Smooth muscle cell (in vitro differentiated cells): ENCODE measurements around the gene EIF4ENIF1. TPM values are rescaled to one million over a fixed set of nuclear protein-coding genes. Genes with fewer than 3 reads are reported as not detected.

ENCODE experiments used
- DNase-seq: peaks from one replicate; lab custom pipeline; 2025; ENCODE audit not compliant: unreplicated experiment; lab: John Stamatoyannopoulos, UW
- H2AFZ ChIP-seq: fragments of 200-600 bp; sonication (generic); 2 replicates; pipeline ENCODE4 v1.6.0; 2016; ENCODE audit warnings: antibody characterized with exemption, low read depth, mild to moderate bottlenecking
- H3F3A ChIP-seq: fragments of 200-600 bp; sonication (generic); 2 replicates; pipeline ENCODE4 v1.6.0; 2017; ENCODE audit warnings: antibody characterized with exemption, low read depth
- H3K27ac ChIP-seq: fragments of 200-600 bp; sonication (generic); 2 replicates; pipeline ENCODE4 v1.5.1; 2016; ENCODE audit warnings: low read depth, mild to moderate bottlenecking
- H3K27me3 ChIP-seq: fragments of 200-600 bp; sonication (generic); 2 replicates; pipeline ENCODE4 v1.6.1; 2016; ENCODE audit warnings: low read depth, mild to moderate bottlenecking
- H3K36me3 ChIP-seq: fragments of 200-600 bp; sonication (generic); 2 replicates; pipeline ENCODE4 v1.5.1; 2016; ENCODE audit warnings: low read depth
- H3K4me1 ChIP-seq: fragments of 200-600 bp; sonication (generic); 2 replicates; pipeline ENCODE4 v1.5.1; 2016; ENCODE audit warnings: low read depth
- H3K4me2 ChIP-seq: fragments of 200-600 bp; sonication (generic); 2 replicates; pipeline ENCODE4 v1.6.0; 2016; ENCODE audit warnings: mild to moderate bottlenecking
- H3K4me3 ChIP-seq: fragments of 200-600 bp; sonication (generic); 2 replicates; pipeline ENCODE4 v1.5.1; 2016; ENCODE audit warnings: mild to moderate bottlenecking
- H3K79me2 ChIP-seq: fragments of 200-600 bp; sonication (generic); 2 replicates; pipeline ENCODE4 v1.6.0; 2016; ENCODE audit warnings: low read depth, mild to moderate bottlenecking
- H3K9ac ChIP-seq: fragments of 200-600 bp; sonication (generic); 2 replicates; pipeline ENCODE4 v1.6.0; 2016; ENCODE audit warnings: low read depth
- H3K9me3 ChIP-seq: fragments of 200-600 bp; sonication (generic); replicated peaks from 2 replicates; pipeline ENCODE4 v1.5.1; 2016; ENCODE audit warnings: low read depth
- H4K20me1 ChIP-seq: fragments of 200-600 bp; sonication (generic); 2 replicates; pipeline ENCODE4 v1.6.0; 2016; ENCODE audit warnings: low read depth
- WGBS: methylation state at CpG from one replicate; pipeline ENCODE4 v1.1.7; 2016; ENCODE audit warnings: low lambda C conversion rate; 5-methylcytosine and 5-hydroxymethylcytosine counted together
- polyA plus RNA-seq: library from polyadenylated mRNA; unstranded; fragments of >200 nt; fragmentation: Nextera tagmentation; extraction: Ambion mirVana; gene quantifications from 2 replicates; pipeline ENCODE4 v1.2.1, GENCODE V29; 2016
- total RNA-seq: library from RNA; depleted of rRNA; stranded (reverse); fragments of >200 nt; gene quantifications from 2 replicates; pipeline ENCODE4 v1.2.3, GENCODE V29; 2014
- TF ChIP-seq, protein P1 (sequence below): fragments of 200-600 bp; sonication (generic); IDR thresholded peaks from 2 replicates; pipeline ENCODE4 v1.5.1; 2017; ENCODE audit warnings: borderline replicate concordance, mild to moderate bottlenecking, antibody characterized with exemption; ENCODE audit not compliant: insufficient read depth, poor library complexity, severe bottlenecking

The EIF4ENIF1 gene
- total and polyA plus RNA-seq, 2 experiments from 2014 or later = 11.6 to 15.5 TPM

- WGBS = 89% methylated on average over 10 of the region's 10 CpGs
- TF ChIP-seq, protein P1, sequence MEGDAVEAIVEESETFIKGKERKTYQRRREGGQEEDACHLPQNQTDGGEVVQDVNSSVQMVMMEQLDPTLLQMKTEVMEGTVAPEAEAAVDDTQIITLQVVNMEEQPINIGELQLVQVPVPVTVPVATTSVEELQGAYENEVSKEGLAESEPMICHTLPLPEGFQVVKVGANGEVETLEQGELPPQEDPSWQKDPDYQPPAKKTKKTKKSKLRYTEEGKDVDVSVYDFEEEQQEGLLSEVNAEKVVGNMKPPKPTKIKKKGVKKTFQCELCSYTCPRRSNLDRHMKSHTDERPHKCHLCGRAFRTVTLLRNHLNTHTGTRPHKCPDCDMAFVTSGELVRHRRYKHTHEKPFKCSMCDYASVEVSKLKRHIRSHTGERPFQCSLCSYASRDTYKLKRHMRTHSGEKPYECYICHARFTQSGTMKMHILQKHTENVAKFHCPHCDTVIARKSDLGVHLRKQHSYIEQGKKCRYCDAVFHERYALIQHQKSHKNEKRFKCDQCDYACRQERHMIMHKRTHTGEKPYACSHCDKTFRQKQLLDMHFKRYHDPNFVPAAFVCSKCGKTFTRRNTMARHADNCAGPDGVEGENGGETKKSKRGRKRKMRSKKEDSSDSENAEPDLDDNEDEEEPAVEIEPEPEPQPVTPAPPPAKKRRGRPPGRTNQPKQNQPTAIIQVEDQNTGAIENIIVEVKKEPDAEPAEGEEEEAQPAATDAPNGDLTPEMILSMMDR = no peak
- peaks cover 6% of the 10 kb centered on the region for H3F3A ChIP-seq
Measured at GRCh38 chr22:31497148-31497938, 7.7 kb upstream of the EIF4ENIF1 start.

GRCh38 chr22:31496735-31497146, 7.1 kb upstream of the EIF4ENIF1 start:
- DNase-seq = no peak

More at GRCh38 chr22:31497148-31497938, 7.7 kb upstream of the EIF4ENIF1 start:
- Histone ChIP-seq H3K79me2 (peaks cover 6% of the 10 kb centered on the region), H3K4me3 (peak overlapping the region; percentile 70), H4K20me1 (no peaks in the 10 kb centered on the region), H2AFZ (peak overlapping the region; percentile 93), H3K27ac (no peak overlapping the region), H3K27me3 (no peaks in the 10 kb centered on the region), H3K4me2 (peak overlapping the region; percentile 86), H3K9me3 (no peaks in the 10 kb centered on the region), H3K4me1 (peaks cover 6% of the 10 kb centered on the region), H3K36me3 (no peaks in the 10 kb centered on the region), H3K9ac (no peak overlapping the region)
- no peak for DNase-seq

GRCh38 chr22:31496007-31496734, 6.5 kb upstream of the EIF4ENIF1 start, which contains the start of gene SFI1:
Gene SFI1, plus strand, starts transcription at chr22:31496536. Its CDS starts 11,749 bp downstream, at chr22:31508285.
- TF ChIP-seq, protein P1 = no peak
- H3F3A ChIP-seq = peaks cover 11% of the 10 kb centered on the region
- WGBS = under 1% methylated on average over 70 of the region's 70 CpGs

More at GRCh38 chr22:31496735-31497146, 7.1 kb upstream of the EIF4ENIF1 start:
- no peak overlapping the region for H3K27ac ChIP-seq
- peak overlapping the region; percentile 70 for H3K4me3 ChIP-seq
- 2% methylated on average over 30 of the region's 30 CpGs for WGBS
- no peaks in the 10 kb centered on the region for H3K27me3 ChIP-seq
- peak overlapping the region; percentile 23 for H3K9ac ChIP-seq
- no peaks in the 10 kb centered on the region for H3K9me3 ChIP-seq
- no peaks in the 10 kb centered on the region for H4K20me1 ChIP-seq
- H3K36me3 ChIP-seq = no peaks in the 10 kb centered on the region
- H3F3A ChIP-seq = peaks cover 6% of the 10 kb centered on the region
- H3K4me2 ChIP-seq = peak overlapping the region; percentile 86
- TF ChIP-seq, protein P1 = no peak
- H3K79me2 ChIP-seq = peaks cover 6% of the 10 kb centered on the region
- H3K4me1 ChIP-seq = peaks cover 6% of the 10 kb centered on the region
- H2AFZ ChIP-seq = peak overlapping the region; percentile 93

More at GRCh38 chr22:31496007-31496734, 6.5 kb upstream of the EIF4ENIF1 start, which contains the start of gene SFI1:
- Histone ChIP-seq H3K36me3 (no peaks in the 10 kb centered on the region), H3K27ac (peak within 1 kb of the TSS; percentile 2), H3K9me3 (no peaks in the 10 kb centered on the region), H3K27me3 (no peaks in the 10 kb centered on the region), H3K4me2 (peak within 1 kb of the TSS; percentile 86), H3K9ac (peak within 1 kb of the TSS; percentile 23), H4K20me1 (no peaks in the 10 kb centered on the region), H3K79me2 (peaks cover 6% of the 10 kb centered on the region), H3K4me1 (peaks cover 10% of the 10 kb centered on the region), H2AFZ (peak within 1 kb of the TSS; percentile 93), H3K4me3 (peak within 1 kb of the TSS; percentile 70)
- peak; percentile 74 for DNase-seq
